Uterus (tissue), 4 donors: ENCODE data around the gene EP400. TPM values are rescaled to one million over a fixed set of nuclear protein-coding genes. Genes with fewer than 3 reads are reported as not detected.
"Not testable (repeated sequence)": the region's sequence is repeated elsewhere in the genome, so short reads cannot be mapped to it uniquely, and the experiment has no call there.

Source experiments
- DNase-seq, 2 donors: peaks; one replicate each; pipeline ENCODE4 v3.0.0-alpha.2; 2019 to 2020
- H3K27ac ChIP-seq, 2 donors: fragments of 200-600 bp; sonication (generic); 1 replicate in 1 of 2; 2 replicates in 1 of 2; pipeline ENCODE4 v1.5.1; 2016 to 2018
- H3K27me3 ChIP-seq, 2 donors: fragments of 200-600 bp; sonication (generic); one replicate each; pipeline ENCODE4 v1.5.1; 2018 to 2019; ENCODE audit warnings: control low read depth in 1 of 2
- H3K36me3 ChIP-seq, 2 donors: fragments of 200-600 bp; sonication (generic); one replicate each; pipeline ENCODE4 v1.5.1; 2019; ENCODE audit warnings: control low read depth in 1 of 2
- H3K4me1 ChIP-seq, 2 donors: fragments of 200-600 bp; sonication (generic); one replicate each; pipeline ENCODE4 v1.5.1; 2018 to 2019; ENCODE audit warnings: control low read depth in 1 of 2
- H3K4me3 ChIP-seq, 2 donors: fragments of 200-600 bp; sonication (generic); 1 replicate in 1 of 2; 2 replicates in 1 of 2; pipeline ENCODE4 v1.5.1; 2018 to 2019; ENCODE audit warnings: mild to moderate bottlenecking in 1 of 2
- H3K9me3 ChIP-seq, 2 donors: fragments of 200-600 bp; sonication (generic); one replicate each; pipeline ENCODE4 v1.5.1; 2019; ENCODE audit warnings: control low read depth in 1 of 2
- CTCF ChIP-seq, 4 experiments: fragments of 200-600 bp in 2 of 4; fragments of 450-650 bp in 2 of 4; sonication (generic) in 2 of 4; IDR thresholded peaks; one replicate each; pipeline ENCODE4 v1.5.1; 2016 to 2019; ENCODE audit warnings: antibody characterized with exemption in 4 of 4, mild to moderate bottlenecking in 2 of 4, moderate library complexity in 1 of 4
- POLR2A ChIP-seq, 2 donors: fragments of 450-650 bp; IDR thresholded peaks; one replicate each; pipeline ENCODE4 v1.6.1; 2016; ENCODE audit warnings: antibody characterized with exemption in 2 of 2, mild to moderate bottlenecking in 1 of 2, moderate library complexity in 1 of 2
- intact Hi-C: fragments of 100-400 bp; cut with DNase I; formaldehyde crosslinking; loops from one replicate; pipeline ENCODE4 v1.15.1; 2023; ENCODE audit warnings: low total_unique reads
- total RNA-seq, 4 donors: library from RNA; depleted of rRNA in 3 of 4; stranded (reverse); fragments of >200 nt in 3 of 4; gene quantifications; one replicate each; pipeline versions ENCODE4 v1.1.0 to v1.2.4, GENCODE V29; 2014 to 2023
- donor health status: DM: yes; HTN: yes; CAD: no.

Gene EP400
- total RNA-seq, 4 donors from 2014 or later: 11.8 to 70.6 (median 28.2) TPM

- Histone ChIP-seq H3K9me3 (no peaks in the 10 kb centered on the region), H3K36me3 (no peaks in the 10 kb centered on the region), H3K27me3 (no peaks in the 10 kb centered on the region), H3K27ac (no peak overlapping the region), H3K4me3 (no peak overlapping the region), H3K4me1 (no peaks in the 10 kb centered on the region)
- no peak for DNase-seq
- intact Hi-C loops: no loop called here
- TF ChIP-seq CTCF (IDR thresholded peaks at IDR 0.05): no peak
- TF ChIP-seq POLR2A (IDR thresholded peaks at IDR 0.05): no peak
These were observed 146.0 kb downstream of the EP400 start for GRCh38 chr12:132095520-132096409.

GRCh38 chr12:132099739-132100138 lies 150.0 kb downstream of the EP400 start:
- Histone ChIP-seq H3K9me3 (no peaks in the 10 kb centered on the region), H3K4me3 (no peak overlapping the region), H3K36me3 (no peaks in the 10 kb centered on the region), H3K27ac (no peak overlapping the region), H3K4me1 (no peaks in the 10 kb centered on the region), H3K27me3 (no peaks in the 10 kb centered on the region)
- DNase-seq: no peak
- TF ChIP-seq CTCF (IDR thresholded peaks at IDR 0.05) (no peak), POLR2A (IDR thresholded peaks at IDR 0.05) (no peak)
- intact Hi-C loops: no loop called here

- Histone ChIP-seq H3K36me3 (no peaks in the 10 kb centered on the region), H3K27me3 (no peaks in the 10 kb centered on the region), H3K4me1 (no peaks in the 10 kb centered on the region), H3K27ac (no peak overlapping the region), H3K4me3 (no peak overlapping the region), H3K9me3 (no peaks in the 10 kb centered on the region)
- intact Hi-C loops: no loop called here
- no peak for TF ChIP-seq CTCF (IDR thresholded peaks at IDR 0.05)
- TF ChIP-seq POLR2A (IDR thresholded peaks at IDR 0.05): no peak
- no peak for DNase-seq
These were observed 150.7 kb downstream of the EP400 start for GRCh38 chr12:132100306-132101065.

- Histone ChIP-seq H3K36me3 (no peaks in the 10 kb centered on the region), H3K4me3 (no peak overlapping the region), H3K27me3 (no peaks in the 10 kb centered on the region), H3K9me3 (no peaks in the 10 kb centered on the region), H3K4me1 (no peaks in the 10 kb centered on the region), H3K27ac (no peak overlapping the region)
- no peak for DNase-seq
- intact Hi-C loops: no loop called here
- TF ChIP-seq CTCF (IDR thresholded peaks at IDR 0.05) (no peak), POLR2A (IDR thresholded peaks at IDR 0.05) (no peak)
These were observed 152.6 kb downstream of the EP400 start for GRCh38 chr12:132102297-132102696.

- H3K27ac ChIP-seq, DNase-seq, H3K9me3 ChIP-seq, intact Hi-C loops, H3K27me3 ChIP-seq, H3K4me1 ChIP-seq, H3K4me3 ChIP-seq, H3K36me3 ChIP-seq: not testable (repeated sequence)
These were observed 153.3 kb downstream of the EP400 start for GRCh38 chr12:132103072-132103471.
